ENCODE measurements around the gene TFR2. TPM values are rescaled to one million over a fixed set of nuclear protein-coding genes. Genes with fewer than 3 reads are reported as not detected.

Gene TFR2
- total and polyA plus RNA-seq, 9 of the 15 experiments (the other 6 are each of a cell fraction or from before 2014, with no cell fraction given), result 3.8 to 123 (median 51.1) TPM

DNA sequence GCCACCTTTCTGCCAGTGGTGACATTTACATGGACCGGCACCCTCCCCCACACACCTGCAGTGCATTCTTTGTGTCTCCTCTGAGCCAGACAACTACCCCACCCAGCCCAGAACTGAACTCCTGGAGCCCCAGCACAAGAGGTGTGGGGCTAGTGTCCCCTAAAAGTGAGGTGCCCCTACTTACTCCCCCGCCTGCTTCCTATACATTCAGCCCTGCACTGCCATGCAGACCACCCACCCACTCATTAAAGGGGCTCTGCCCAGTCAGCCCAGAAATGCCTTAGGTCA is 69.6 kb downstream of the TFR2 start:
- H4K20me1 ChIP-seq (replicated peaks; ENCODE audit: control insufficient read depth, insufficient read depth, low read length), result no peaks in the 10 kb centered on the region
- H2AFZ ChIP-seq (ENCODE audit: low read depth, low read length), result no peak overlapping the region
- no peak for DNase-seq (ENCODE audit: extremely low read depth in 1 of 4, low spot score in 3 of 4)
- no peak for ATAC-seq
- CTCF ChIA-PET (ENCODE audit: low intra/inter-chr PET ratio), result no interaction called here
- no peak overlapping the region for H3K27ac ChIP-seq (ENCODE audit: extremely low read depth, low read depth, low read length)
- in situ Hi-C loops (cut with MboI), result loop anchor here (25.0 kb wide), 1 partner anchor 109 kb away; the partner anchor contains the start of gene SPACDR
- POLR2A ChIA-PET, result interaction anchor here (1.1 to 2.8 kb wide), 3 partner anchors 10 to 127 kb away, joined by 3 to 9 read pairs (median 4); no protein-coding TSS in a partner anchor
- no peak overlapping the region for H3K4me2 ChIP-seq (ENCODE audit: insufficient read depth, low read length)
- no peaks in the 10 kb centered on the region for H3K9me3 ChIP-seq (replicated peaks; ENCODE audit: control insufficient read depth, insufficient read depth, low read depth, low read length)
- BruUV-seq (replicated peaks), result no TSS peak
- no peaks in the 10 kb centered on the region for H3K27me3 ChIP-seq (ENCODE audit: control insufficient read depth in 2 of 2, insufficient read depth in 2 of 2, low read length in 2 of 2)
- H3K36me3 ChIP-seq (ENCODE audit: control insufficient read depth, insufficient read depth, low read length), result peaks cover 32% of the 10 kb centered on the region; the same call in 1 of the 3 replicates
- WGBS (ENCODE audit: insufficient coverage, low coverage, missing lambda C conversion rate), result 88% methylated on average over 2 of the region's 2 CpGs
- H3K9ac ChIP-seq (ENCODE audit: insufficient read depth in 1 of 2, low read depth in 2 of 2, low read length in 2 of 2), result peak overlapping the region in 1 of 2 experiments; percentile 31; a peak in 1 of 4 replicates
- H3K4me3 ChIP-seq, result no peak overlapping the region
- TF ChIP-seq ZNF184 (CRISPR knock-in tag; IDR thresholded peaks at IDR 0.05), result no peak
- TF ChIP-seq NR2C1 (IDR thresholded peaks at IDR 0.05), result no peak
- TF ChIP-seq NR2C1 (tag; IDR thresholded peaks at IDR 0.05), result no peak
- TF ChIP-seq TEAD4 (IDR thresholded peaks at IDR 0.05; ENCODE audit: low read length), result no peak
- TF ChIP-seq TEAD4 (CRISPR knock-in tag; IDR thresholded peaks at IDR 0.05; ENCODE audit: borderline replicate concordance), result no peak
- TF ChIP-seq CEBPZ (IDR thresholded peaks at IDR 0.05; ENCODE audit: borderline replicate concordance, low read depth, low read length), result no peak
- no peak for TF ChIP-seq ZBTB7A (IDR thresholded peaks at IDR 0.05; ENCODE audit: borderline replicate concordance, control insufficient read depth, low read depth, low read length)
- TF ChIP-seq RUNX1 (IDR thresholded peaks at IDR 0.05; ENCODE audit: low read depth), result no peak
- no peak for TF ChIP-seq BMI1 (IDR thresholded peaks at IDR 0.05; ENCODE audit: low read length)
- no peak for TF ChIP-seq ZNF778 (CRISPR knock-in tag; IDR thresholded peaks at IDR 0.05)
- TF ChIP-seq CAMTA2 (CRISPR knock-in tag; conservative IDR thresholded peaks at IDR 0.05), result no peak
- TF ChIP-seq ELK1 (CRISPR knock-in tag; IDR thresholded peaks at IDR 0.05), result no peak
- TF ChIP-seq SREBF1 (IDR thresholded peaks at IDR 0.05; ENCODE audit: borderline replicate concordance, low read depth, low read length), result no peak
- no peak for TF ChIP-seq VEZF1 (CRISPR knock-in tag; IDR thresholded peaks at IDR 0.05)
- no peak for TF ChIP-seq EZH2 (IDR thresholded peaks at IDR 0.05; ENCODE audit: borderline replicate concordance, low read depth, low read length)
- TF ChIP-seq ZNF561 (CRISPR knock-in tag; conservative IDR thresholded peaks at IDR 0.05), result no peak
- peaks cover 6 to 88% of the 10 kb centered on the region in 2 experiments; a peak in 4 of 5 replicates for H3K4me1 ChIP-seq (replicated peaks in 1 of 2; ENCODE audit: control insufficient read depth in 2 of 2, insufficient read depth in 2 of 2, low read length in 2 of 2)
- intact Hi-C loops (cut with micrococcal nuclease), result no loop called here
- no peaks in the 10 kb centered on the region for H3K79me2 ChIP-seq (ENCODE audit: control insufficient read depth, insufficient read depth, low read length)
- peaks cover 8% of the 10 kb centered on the region for H3K9me1 ChIP-seq (ENCODE audit: control insufficient read depth, insufficient read depth, low read length)
- FAIRE-seq, result no peak

Data from K562 (cell line).